Thyroid gland (tissue), 4 donors: ENCODE results near the gene CBR3. TPM values are rescaled to one million over a fixed set of nuclear protein-coding genes. Genes with fewer than 3 reads are reported as not detected.
"Not testable (repeated sequence)": the region's sequence is repeated elsewhere in the genome, so short reads cannot be mapped to it uniquely, and the experiment has no call there.

Experiments used
- DNase-seq, 2 donors: peaks; one replicate each; pipeline ENCODE4 v3.0.0-alpha.2; 2019
- H3K27ac ChIP-seq, 3 donors: fragments of 200-600 bp; sonication (generic); 1 replicate in 2 of 3; 2 replicates in 1 of 3; pipeline ENCODE4 v1.5.1; 2016 to 2019; ENCODE audit warnings: mild to moderate bottlenecking in 1 of 3, moderate library complexity in 1 of 3
- H3K27me3 ChIP-seq: fragments of 200-600 bp; sonication (generic); one replicate; pipeline ENCODE4 v1.5.1; 2019
- H3K36me3 ChIP-seq, 2 donors: fragments of 200-600 bp; sonication (generic); one replicate each; pipeline ENCODE4 v1.5.1; 2016 to 2019
- H3K4me1 ChIP-seq, 2 donors: fragments of 200-600 bp; sonication (generic); one replicate each; pipeline ENCODE4 v1.5.1; 2017 to 2019
- H3K4me3 ChIP-seq, 3 donors: fragments of 200-600 bp; sonication (generic); replicated peaks in 1 of 3; 1 replicate in 2 of 3; 2 replicates in 1 of 3; pipeline ENCODE4 v1.5.1; 2016; ENCODE audit warnings: mild to moderate bottlenecking in 1 of 3
- H3K9me3 ChIP-seq: fragments of 200-600 bp; sonication (generic); one replicate; pipeline ENCODE4 v1.5.1; 2017
- POLR2A ChIP-seq, 2 donors: fragments of 450-650 bp; IDR thresholded peaks; one replicate each; pipeline ENCODE4 v1.6.1; 2017; ENCODE audit warnings: antibody characterized with exemption in 2 of 2, mild to moderate bottlenecking in 2 of 2, moderate library complexity in 1 of 2
- WGBS, 2 donors: methylation state at CpG; one replicate each; pipeline ENCODE4 v1.1.5; 2017; 5-methylcytosine and 5-hydroxymethylcytosine counted together
- intact Hi-C: fragments of 100-400 bp; cut with DNase I; formaldehyde crosslinking; loops from one replicate; pipeline ENCODE4 v1.15.1; 2023
- total RNA-seq, 4 donors: library from RNA; depleted of rRNA; stranded (reverse); fragments of >200 nt; gene quantifications; one replicate each; pipeline ENCODE4 v1.2.3, GENCODE V29; 2016
- TF ChIP-seq, protein P1 (sequence below), 6 experiments: fragments of 200-600 bp in 3 of 6; fragments of 450-650 bp in 3 of 6; sonication (generic) in 3 of 6; IDR thresholded peaks; one replicate each; pipeline ENCODE4 v1.5.1; 2016 to 2019; ENCODE audit warnings: antibody characterized with exemption in 6 of 6, mild to moderate bottlenecking in 2 of 6, inconsistent platforms in 1 of 6, moderate library complexity in 1 of 6

Gene CBR3
- total RNA-seq, 4 donors from 2014 or later = 5.0 to 23.6 (median 6.5) TPM

DNA sequence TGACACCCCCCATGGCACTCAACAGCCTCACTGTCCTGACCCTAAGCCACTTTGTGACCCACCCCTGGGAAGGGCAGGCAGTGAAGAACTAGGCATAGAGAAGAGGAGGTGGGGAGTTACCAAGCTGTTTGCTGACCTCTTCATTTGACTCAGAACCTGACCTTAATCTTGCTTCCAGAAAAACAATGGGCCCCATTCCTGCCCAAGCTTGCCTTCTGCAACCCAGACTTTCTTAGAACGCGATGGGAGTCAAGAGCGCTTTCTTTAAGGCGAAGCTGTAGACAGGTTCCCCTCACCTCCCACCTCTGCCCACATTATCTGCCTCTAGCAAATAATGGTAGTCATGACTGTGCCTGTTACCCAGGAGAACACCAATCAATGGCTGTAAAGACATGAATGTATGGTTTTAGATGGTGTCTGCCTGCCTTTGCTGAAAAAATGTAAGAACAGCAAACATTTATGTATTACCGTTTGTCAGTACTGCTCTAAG, 8.2 kb upstream of the CBR3 start:
- H3K27ac ChIP-seq = no peak overlapping the region
- H3K36me3 ChIP-seq = no peaks in the 10 kb centered on the region
- H3K4me1 ChIP-seq = peaks cover 0 to 6% of the 10 kb centered on the region in 2 donors
- no peak for DNase-seq
- H3K27me3 ChIP-seq = no peaks in the 10 kb centered on the region
- WGBS, 2 donors = 94 to 100% methylated on average over 5 of the region's 5 CpGs
- TF ChIP-seq, protein P1, sequence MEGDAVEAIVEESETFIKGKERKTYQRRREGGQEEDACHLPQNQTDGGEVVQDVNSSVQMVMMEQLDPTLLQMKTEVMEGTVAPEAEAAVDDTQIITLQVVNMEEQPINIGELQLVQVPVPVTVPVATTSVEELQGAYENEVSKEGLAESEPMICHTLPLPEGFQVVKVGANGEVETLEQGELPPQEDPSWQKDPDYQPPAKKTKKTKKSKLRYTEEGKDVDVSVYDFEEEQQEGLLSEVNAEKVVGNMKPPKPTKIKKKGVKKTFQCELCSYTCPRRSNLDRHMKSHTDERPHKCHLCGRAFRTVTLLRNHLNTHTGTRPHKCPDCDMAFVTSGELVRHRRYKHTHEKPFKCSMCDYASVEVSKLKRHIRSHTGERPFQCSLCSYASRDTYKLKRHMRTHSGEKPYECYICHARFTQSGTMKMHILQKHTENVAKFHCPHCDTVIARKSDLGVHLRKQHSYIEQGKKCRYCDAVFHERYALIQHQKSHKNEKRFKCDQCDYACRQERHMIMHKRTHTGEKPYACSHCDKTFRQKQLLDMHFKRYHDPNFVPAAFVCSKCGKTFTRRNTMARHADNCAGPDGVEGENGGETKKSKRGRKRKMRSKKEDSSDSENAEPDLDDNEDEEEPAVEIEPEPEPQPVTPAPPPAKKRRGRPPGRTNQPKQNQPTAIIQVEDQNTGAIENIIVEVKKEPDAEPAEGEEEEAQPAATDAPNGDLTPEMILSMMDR (IDR thresholded peaks at IDR 0.05) = no peak
- no peak for TF ChIP-seq POLR2A (IDR thresholded peaks at IDR 0.05)
- no peak overlapping the region for H3K4me3 ChIP-seq
- no peaks in the 10 kb centered on the region for H3K9me3 ChIP-seq
- intact Hi-C loops = no loop called here

DNA sequence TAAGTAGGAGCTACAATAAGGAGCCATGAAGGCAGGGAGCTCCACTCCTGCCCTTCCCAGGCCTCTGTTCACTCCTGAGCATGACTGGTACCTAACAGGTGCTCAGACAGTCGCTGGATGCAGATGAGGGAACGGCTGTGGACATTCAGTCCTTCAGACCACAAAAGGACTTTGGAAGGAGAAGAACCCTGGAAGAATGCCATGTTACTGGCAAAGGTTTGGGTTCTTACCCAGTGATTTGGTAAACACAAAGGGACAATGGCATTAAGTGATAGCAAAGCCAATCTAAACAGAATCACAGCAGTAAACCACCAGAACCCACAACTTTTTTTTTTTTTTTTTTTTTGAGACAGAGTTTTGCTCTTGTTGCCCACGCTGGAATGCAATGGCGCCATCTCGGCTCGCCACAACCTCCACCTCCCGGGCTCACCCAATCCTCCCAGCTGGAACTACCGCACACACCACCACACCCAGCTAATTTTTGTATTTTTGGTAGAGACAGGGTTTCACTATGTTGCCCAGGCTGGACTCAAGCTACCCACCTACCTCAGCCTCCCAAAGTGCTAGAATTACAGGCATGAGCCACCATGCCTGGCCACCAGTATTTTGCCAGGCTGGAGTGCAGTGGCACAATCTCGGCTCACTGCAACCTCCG, 7.5 kb upstream of the CBR3 start:
- WGBS, 2 donors = 80 to 81% methylated on average over 10 of the region's 10 CpGs
- intact Hi-C loops = no loop called here
- Histone ChIP-seq H3K4me1 (peaks cover 0 to 6% of the 10 kb centered on the region in 2 donors), H3K4me3 (no peak overlapping the region), H3K36me3 (no peaks in the 10 kb centered on the region), H3K27ac (no peak overlapping the region), H3K9me3 (no peaks in the 10 kb centered on the region), H3K27me3 (no peaks in the 10 kb centered on the region)
- DNase-seq = no peak
- TF ChIP-seq, protein P1 (IDR thresholded peaks at IDR 0.05) = no peak
- TF ChIP-seq POLR2A (IDR thresholded peaks at IDR 0.05) = no peak

DNA sequence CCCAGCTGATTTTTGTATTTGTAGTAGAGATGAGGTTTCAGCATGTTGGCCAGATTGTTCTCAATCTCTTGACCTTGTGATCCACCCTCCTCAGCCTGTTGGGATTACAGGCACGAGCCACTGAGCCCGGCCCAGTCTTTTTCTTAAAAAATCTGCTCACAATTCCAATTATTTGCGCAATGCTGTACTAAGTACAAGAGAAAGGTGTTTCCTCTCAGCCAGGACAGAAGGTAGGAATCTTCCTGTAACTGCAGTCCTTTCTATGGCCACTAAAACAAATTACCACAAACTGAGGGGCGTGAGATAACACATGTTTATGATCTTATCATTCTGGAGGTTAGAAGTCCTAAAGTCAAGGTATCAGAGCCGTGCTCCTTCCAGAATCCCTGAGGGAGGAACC, 6.9 kb upstream of the CBR3 start:
- no peaks in the 10 kb centered on the region for H3K9me3 ChIP-seq
- H3K27ac ChIP-seq = no peak overlapping the region
- no peaks in the 10 kb centered on the region for H3K27me3 ChIP-seq
- DNase-seq = no peak
- peaks cover 0 to 6% of the 10 kb centered on the region in 2 donors for H3K4me1 ChIP-seq
- 83 to 87% methylated on average over 5 of the region's 5 CpGs for WGBS, 2 donors
- intact Hi-C loops = no loop called here
- H3K4me3 ChIP-seq = no peak overlapping the region
- no peaks in the 10 kb centered on the region for H3K36me3 ChIP-seq
- TF ChIP-seq, protein P1 (IDR thresholded peaks at IDR 0.05) = no peak
- TF ChIP-seq POLR2A (IDR thresholded peaks at IDR 0.05) = no peak

DNA sequence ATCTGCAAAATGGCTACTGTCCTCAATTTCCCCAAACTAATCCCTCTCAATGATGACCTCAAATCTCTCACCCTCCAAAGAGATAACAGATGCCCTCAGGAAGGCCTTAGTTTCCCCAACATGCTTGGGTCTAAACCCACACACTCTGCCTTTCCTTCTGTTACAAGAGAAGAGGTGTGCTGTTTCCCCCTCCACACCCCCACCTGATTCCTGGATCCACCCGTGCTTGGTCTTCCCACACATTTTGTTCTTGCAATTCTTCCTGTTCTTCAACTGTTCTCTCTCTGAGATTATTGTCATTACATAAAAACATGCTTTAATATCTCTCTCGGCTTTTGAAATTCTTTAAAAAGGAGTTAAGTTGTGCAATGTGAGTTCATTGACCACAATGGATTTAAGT, 5.7 kb upstream of the CBR3 start:
- H3K36me3 ChIP-seq = no peaks in the 10 kb centered on the region
- no peak for DNase-seq
- TF ChIP-seq, protein P1 (IDR thresholded peaks at IDR 0.05) = no peak
- TF ChIP-seq POLR2A (IDR thresholded peaks at IDR 0.05) = no peak
- intact Hi-C loops = no loop called here
- H3K27me3 ChIP-seq = no peaks in the 10 kb centered on the region
- H3K4me1 ChIP-seq = peaks cover 0 to 11% of the 10 kb centered on the region in 2 donors
- no peak overlapping the region for H3K4me3 ChIP-seq
- H3K9me3 ChIP-seq = no peaks in the 10 kb centered on the region
- WGBS, 2 donors = 76 to 83% methylated on average over 2 of the region's 2 CpGs
- H3K27ac ChIP-seq = no peak overlapping the region

DNA sequence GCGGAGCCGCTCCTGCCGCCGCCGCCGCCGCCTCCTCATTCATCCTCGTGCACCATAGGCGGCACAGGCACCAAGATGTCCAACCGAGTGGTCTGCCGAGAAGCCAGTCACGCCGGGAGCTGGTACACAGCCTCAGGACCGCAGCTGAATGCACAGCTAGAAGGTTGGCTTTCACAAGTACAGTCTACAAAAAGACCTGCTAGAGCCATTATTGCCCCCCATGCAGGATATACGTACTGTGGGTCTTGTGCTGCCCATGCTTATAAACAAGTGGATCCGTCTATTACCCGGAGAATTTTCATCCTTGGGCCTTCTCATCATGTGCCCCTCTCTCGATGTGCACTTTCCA, 4.5 kb upstream of the CBR3 start:
- WGBS, 2 donors = 35 to 56% methylated on average over 4 to 8 of the region's 18 CpGs
- intact Hi-C loops, H3K36me3 ChIP-seq, H3K9me3 ChIP-seq, DNase-seq, H3K27me3 ChIP-seq, H3K27ac ChIP-seq: not testable (repeated sequence)
- H3K4me3 ChIP-seq = peak overlapping the region in 1 of 3 donors; percentile 27
- H3K4me1 ChIP-seq = peaks cover 5 to 14% of the 10 kb centered on the region in 2 donors

DNA sequence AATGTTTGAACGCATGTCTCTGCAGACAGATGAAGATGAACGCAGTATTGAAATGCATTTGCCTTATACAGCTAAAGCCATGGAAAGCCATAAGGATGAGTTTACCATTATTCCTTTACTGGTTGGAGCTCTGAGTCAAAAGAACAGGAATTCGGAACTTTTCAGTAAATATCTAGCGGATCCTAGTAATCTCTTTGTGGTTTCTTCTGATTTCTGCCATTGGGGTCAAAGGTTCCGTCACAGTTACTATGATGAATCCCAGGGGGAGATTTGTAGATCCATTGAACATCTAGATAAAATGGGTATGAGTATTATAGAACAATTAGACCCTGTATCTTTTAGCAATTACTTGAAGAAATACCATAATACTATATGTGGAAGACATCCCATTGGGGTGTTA, 4.0 kb upstream of the CBR3 start:
- WGBS, 2 donors = 91 to 97% methylated on average over 5 of the region's 5 CpGs

More for the DNA sequence above, 4.0 kb upstream of the CBR3 start:
- H3K27me3 ChIP-seq, H3K27ac ChIP-seq, H3K36me3 ChIP-seq, intact Hi-C loops, H3K4me3 ChIP-seq, H3K9me3 ChIP-seq, DNase-seq: not testable (repeated sequence)
- H3K4me1 ChIP-seq = peaks cover 5 to 13% of the 10 kb centered on the region in 2 donors
